Renal cortex interstitium (tissue), 11 donors: ENCODE measurements around the gene CDH23. TPM values are rescaled to one million over a fixed set of nuclear protein-coding genes. Genes with fewer than 3 reads are reported as not detected.

ENCODE experiments used
- DNase-seq, 11 donors: peaks; one replicate each; pipeline ENCODE4 v3.0.0-alpha.2; 2013; ENCODE audit warnings: low read depth in 9 of 11, low spot score in 4 of 11; ENCODE audit errors: extremely low read depth in 1 of 11
- polyA plus RNA-seq, 3 donors: library from polyadenylated mRNA; unstranded; fragments of 120-200 nt; gene quantifications; one replicate each; pipeline ENCODE4 v1.2.1, GENCODE V29; 2013; ENCODE audit not compliant: insufficient read length in 3 of 3

Gene CDH23
- polyA plus RNA-seq, 3 donors = 0.78 to 2.1 (median 1.0) TPM

DNA sequence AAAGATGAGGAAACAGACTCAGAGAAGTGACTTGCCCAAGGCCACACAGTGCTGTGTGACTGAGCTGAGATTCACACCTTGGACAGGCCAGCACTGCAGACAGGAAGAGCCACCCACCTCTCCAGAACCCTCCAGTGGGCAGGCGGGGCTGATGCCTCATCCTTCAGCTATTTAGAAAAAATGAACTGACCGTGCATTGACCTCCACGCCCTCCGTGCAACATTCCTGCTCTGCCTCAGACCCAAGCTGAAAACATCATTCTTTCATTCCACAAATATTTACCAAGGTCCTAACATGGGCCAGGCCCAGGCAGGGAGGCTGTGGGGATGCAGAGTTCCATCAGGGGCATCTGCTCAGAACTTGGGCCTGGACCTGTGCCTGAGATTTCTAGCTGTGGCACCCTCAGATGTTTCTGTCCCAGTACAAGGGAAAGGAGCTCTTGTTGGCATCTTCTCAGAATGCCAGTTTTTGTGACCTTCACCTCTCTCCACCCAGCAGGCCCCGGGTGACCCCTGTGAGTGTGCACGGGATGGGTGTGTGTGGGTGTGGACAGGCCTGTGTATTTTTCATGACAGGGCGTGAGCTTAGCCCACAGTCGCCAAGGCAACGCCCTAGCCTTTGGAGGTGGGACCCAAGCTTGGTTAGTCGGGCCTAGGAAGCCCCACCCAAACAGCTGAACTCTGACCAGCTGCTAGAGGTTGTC is 370.1 kb downstream of the CDH23 start:
- DNase-seq = peak in 1 of 11 donors; percentile 18

DNA sequence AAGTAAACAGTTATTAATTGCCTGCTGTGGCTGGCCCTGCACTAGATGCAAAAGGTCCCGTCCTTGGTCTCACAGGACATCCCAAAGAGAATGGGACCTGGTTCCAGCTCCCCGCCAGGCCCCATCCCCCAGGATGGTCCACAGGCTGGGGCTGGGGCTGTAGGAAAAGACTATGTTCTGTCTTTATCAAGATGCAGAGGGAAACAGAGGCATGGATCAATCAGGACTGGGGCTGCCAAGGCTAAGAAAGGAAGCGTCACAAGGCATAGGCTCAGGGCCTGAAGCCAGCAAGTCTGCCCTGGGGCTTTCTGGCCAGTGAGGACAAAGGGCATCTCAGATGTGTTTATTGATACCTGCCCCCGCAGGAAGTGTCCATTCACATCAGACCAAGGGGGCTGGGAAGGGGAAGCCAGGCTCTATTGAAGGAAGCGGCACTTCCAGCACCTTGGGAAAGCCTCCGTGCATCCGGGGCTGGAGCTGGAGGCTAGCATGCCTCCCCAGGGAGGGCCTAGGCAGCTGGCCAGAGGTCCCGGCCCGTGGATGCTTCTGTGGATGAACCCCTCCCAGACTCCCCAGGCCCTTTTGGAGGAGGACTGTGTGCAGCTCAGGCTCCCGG is 370.8 kb downstream of the CDH23 start:
- no peak for DNase-seq

GRCh38 chr10:71769279-71769823 is 372.6 kb downstream of the CDH23 start:
- DNase-seq = no peak

DNA sequence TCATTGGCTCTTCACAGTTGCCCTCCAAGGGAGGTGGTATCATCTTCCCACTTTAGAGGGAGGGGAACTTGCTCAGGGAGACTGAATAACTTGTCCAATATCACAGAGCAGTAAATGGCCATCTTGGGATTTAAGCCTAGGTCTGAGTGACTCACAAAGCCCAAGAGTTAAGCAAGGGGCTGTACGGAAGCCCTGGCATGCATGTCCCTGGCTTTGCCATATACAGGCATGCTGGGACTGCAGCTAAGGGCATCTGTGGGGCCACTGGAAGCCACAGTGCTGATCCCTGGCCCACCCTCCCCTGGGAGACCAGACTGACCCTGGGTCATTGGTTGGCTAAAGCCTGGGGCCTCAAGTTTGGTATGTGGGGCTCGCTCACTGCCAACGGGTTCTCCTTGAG is 373.5 kb downstream of the CDH23 start:
- no peak for DNase-seq

- no peak for DNase-seq
Observed at GRCh38 chr10:71770789-71771188, 374.1 kb downstream of the CDH23 start.

DNA sequence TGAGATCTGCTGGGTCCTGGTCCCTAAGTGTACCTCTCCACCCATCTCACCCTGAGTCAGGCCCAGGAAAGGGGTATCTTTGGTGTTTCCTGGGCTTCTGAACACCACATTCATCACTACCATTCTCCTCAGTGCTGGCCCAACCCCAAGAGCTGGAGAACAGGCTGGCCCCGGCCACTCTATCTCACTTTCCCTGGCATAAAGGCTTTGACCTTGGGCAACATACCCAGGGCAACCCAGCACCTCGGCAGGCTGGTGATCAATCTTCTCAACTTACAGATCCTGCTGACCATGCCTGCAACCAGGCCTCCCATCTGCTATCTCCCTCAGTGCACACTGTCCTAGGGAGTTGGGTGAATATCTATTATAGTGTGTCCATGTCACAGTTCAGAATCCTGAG is 374.5 kb downstream of the CDH23 start:
- no peak for DNase-seq

- no peak for DNase-seq
Observed at GRCh38 chr10:71771821-71772617, 375.3 kb downstream of the CDH23 start.

GRCh38 chr10:71772832-71773220 is 376.1 kb downstream of the CDH23 start:
- no peak for DNase-seq

GRCh38 chr10:71773221-71773971 is 376.7 kb downstream of the CDH23 start, which contains the start of gene VSIR:
TSS of gene VSIR (minus strand) at chr10:71773520. CDS start at chr10:71773439, 81 bp downstream.
- DNase-seq = peak in 6 of 11 donors; percentile 56 to 76 (median 73)

GRCh38 chr10:71774916-71775702 is 378.4 kb downstream of the CDH23 start:
- no peak for DNase-seq

DNA sequence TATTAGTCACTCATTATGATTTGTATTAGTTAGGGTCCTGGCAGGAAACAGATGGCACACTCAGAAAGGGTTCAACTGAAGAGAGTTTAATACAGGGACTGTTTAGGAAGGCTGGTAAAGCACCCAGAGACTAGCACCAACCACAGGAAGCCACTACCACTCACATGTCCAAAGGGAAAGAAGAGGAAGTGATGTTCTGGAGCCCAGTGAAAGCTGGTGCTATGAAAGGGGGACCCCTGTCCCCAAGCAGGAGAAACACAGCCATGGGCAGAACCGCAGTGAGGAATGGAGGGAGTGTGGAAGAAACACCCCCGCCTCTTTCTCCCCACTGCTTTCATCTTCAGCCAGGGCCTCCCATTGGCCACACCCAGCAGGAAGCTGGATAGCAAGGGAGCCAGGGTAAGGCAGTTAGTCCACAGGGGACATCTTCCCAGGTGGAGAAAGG is 379.8 kb downstream of the CDH23 start:
- no peak for DNase-seq

DNA sequence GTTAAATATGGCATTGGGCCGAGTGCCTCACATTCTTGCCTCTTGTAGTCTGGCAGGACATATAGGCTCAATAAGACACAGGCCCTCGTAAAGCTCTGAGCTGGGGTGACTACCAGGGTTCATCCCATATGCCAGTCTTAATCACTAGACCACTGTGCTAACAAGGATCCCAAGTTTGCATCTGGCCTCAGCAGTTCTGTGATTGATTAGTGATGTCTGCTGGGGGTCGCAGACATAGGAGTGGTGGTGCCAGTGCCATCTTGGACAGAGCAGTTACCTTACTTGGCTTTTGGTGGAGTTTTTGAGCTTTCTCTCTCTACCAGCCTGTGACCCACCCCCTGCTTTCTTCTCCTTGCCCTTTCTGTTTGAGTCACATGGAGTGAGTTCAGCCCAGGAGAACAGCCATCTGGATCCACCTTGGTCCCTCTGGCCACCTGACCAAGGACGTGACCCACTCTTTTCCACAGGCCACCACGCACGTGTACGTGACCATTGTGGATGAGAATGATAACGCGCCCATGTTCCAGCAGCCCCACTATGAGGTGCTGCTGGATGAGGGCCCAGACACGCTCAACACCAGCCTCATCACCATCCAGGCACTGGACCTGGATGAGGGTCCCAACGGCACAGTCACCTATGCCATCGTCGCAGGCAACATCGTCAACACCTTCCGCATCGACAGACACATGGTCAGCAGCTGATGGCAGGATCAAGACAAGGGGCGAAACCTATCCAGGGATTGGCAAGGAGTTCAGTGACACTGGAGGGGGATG is 380.7 kb downstream of the CDH23 start:
- DNase-seq = no peak

GRCh38 chr10:71778071-71778825 is 381.5 kb downstream of the CDH23 start:
- DNase-seq = no peak

- DNase-seq = no peak
Observed at GRCh38 chr10:71779641-71780040, 382.9 kb downstream of the CDH23 start.

DNA sequence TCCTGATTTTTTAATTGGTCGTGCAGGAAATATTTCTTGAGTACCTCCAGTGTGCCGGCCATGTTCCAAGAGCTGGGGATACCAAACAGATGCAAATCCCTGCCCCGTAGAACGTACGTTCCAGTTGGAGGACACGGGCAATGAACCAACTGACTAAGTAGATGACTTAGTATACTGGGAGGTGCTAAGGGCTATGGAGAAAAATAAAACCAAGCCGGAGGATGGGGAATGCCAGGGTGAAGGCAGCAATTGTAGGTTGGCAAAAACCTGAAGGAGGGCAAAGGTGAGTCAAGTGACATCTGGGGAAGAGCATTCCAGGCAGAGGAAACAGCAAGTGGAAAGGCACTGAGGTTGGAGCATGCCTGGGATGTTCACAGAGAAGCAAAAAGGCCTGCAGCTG is 383.4 kb downstream of the CDH23 start:
- DNase-seq = no peak

DNA sequence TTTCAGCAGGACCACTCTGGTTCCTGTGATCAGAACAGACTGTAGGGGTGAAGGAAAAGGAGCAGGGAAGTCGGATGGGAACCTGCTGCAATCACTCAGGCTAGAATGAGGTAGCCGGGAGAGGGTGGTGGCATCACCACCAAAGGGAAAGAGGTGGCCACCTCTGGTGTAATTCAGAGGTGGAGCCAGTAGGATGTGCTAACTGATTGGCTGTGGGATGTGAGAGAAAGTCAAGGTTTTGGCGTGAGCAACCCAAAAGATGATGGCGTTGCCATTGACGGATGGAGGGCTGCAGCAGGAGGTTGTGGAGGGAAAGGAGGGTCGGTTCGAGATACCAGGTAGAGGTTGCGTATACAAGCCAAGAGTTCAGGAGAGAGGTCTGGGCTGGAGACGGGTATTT is 384.0 kb downstream of the CDH23 start:
- no peak for DNase-seq
